HepG2 (cell line): ENCODE data around the gene SLC22A23.

Experiments used
- EP300 ChIP-seq, 3 experiments: sonication (generic) in 1 of 3; formaldehyde crosslinking in 1 of 3; IDR thresholded peaks; 2 replicates each; pipeline versions ENCODE4 v1.5.1 to v1.6.1; 2011 to 2020; ENCODE audit warnings: low read depth in 2 of 3, low read length in 2 of 3, borderline replicate concordance in 1 of 3, improper control_type of control experiment in 1 of 3, mild to moderate bottlenecking in 1 of 3, missing genetic modification reagents in 1 of 3, moderate library complexity in 1 of 3
- ZNF33B ChIP-seq: sonication (generic); formaldehyde crosslinking; IDR thresholded peaks from 2 replicates; pipeline ENCODE4 v1.5.1; 2020; ENCODE audit warnings: mild to moderate bottlenecking, missing genetic modification reagents

DNA sequence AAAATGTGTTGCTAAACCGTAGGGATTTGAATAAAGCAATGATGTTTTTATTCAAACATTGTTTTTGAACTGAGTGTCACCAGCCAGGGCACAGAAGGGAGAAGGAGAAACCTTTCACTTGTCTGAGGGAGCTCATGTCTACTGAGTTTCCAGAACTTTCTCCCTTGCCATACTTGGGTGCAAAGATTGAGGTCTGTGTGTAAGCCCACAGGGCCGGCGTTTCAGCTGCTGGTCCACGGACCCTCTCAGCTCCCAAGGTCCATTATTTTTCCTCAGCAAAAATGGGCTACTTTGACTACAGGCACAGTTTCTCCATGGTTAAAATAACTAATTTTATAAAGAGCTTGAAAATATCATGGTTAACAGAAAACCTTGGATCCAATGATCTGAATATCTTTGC, 165.5 kb downstream of the SLC22A23 start:
- TF ChIP-seq EP300 (IDR thresholded peaks at IDR 0.05; ENCODE audit: low read depth in 2 of 2, low read length in 2 of 2) = no peak
- TF ChIP-seq EP300 (CRISPR knock-in tag; IDR thresholded peaks at IDR 0.05; ENCODE audit: borderline replicate concordance) = no peak
- TF ChIP-seq ZNF33B (CRISPR knock-in tag) = no peak
